Neural progenitor cell (in vitro differentiated cells): Measurements from ENCODE around the gene SEL1L3. TPM values are rescaled to one million over a fixed set of nuclear protein-coding genes. Genes with fewer than 3 reads are reported as not detected.

Source experiments
- DNase-seq: peaks from one replicate; pipeline ENCODE4 v3.0.0-alpha.2; 2016; ENCODE audit warnings: low spot score
- H2AFZ ChIP-seq: fragments of 200-600 bp; sonication (generic); replicated peaks from 2 replicates; pipeline ENCODE4 v1.6.1; 2016; ENCODE audit warnings: antibody characterized with exemption
- H3F3A ChIP-seq: fragments of 200-600 bp; sonication (generic); 2 replicates; pipeline ENCODE4 v1.6.1; 2016; ENCODE audit warnings: antibody characterized with exemption, low read depth
- H3K27ac ChIP-seq: fragments of 200-600 bp; sonication (generic); 2 replicates; pipeline ENCODE4 v1.5.1; 2016; ENCODE audit warnings: mild to moderate bottlenecking
- H3K27me3 ChIP-seq: fragments of 200-600 bp; sonication (generic); 2 replicates; pipeline ENCODE4 v1.6.1; 2016; ENCODE audit warnings: mild to moderate bottlenecking, moderate library complexity
- H3K36me3 ChIP-seq: fragments of 200-600 bp; sonication (generic); 2 replicates; pipeline ENCODE4 v1.5.1; 2016
- H3K4me1 ChIP-seq: fragments of 200-600 bp; sonication (generic); 2 replicates; pipeline ENCODE4 v1.6.1; 2016; ENCODE audit warnings: mixed run types
- H3K4me2 ChIP-seq: fragments of 200-600 bp; sonication (generic); 2 replicates; pipeline ENCODE4 v1.6.1; 2016
- H3K4me3 ChIP-seq: fragments of 200-600 bp; sonication (generic); 2 replicates; pipeline ENCODE4 v1.5.1; 2016
- H3K79me2 ChIP-seq: fragments of 200-600 bp; sonication (generic); 2 replicates; pipeline ENCODE4 v1.6.1; 2016; ENCODE audit warnings: low read depth
- H3K9ac ChIP-seq: fragments of 200-600 bp; sonication (generic); 2 replicates; pipeline ENCODE4 v1.6.1; 2016
- H3K9me3 ChIP-seq: fragments of 200-600 bp; sonication (generic); 2 replicates; pipeline ENCODE4 v1.5.1; 2016; ENCODE audit warnings: low read depth
- H4K20me1 ChIP-seq: fragments of 200-600 bp; sonication (generic); 2 replicates; pipeline ENCODE4 v1.6.1; 2016; ENCODE audit warnings: low read depth
- H3K27ac Mint-ChIP-seq: 3 replicates; pipeline ENCODE4 v1.8.0; 2021; ENCODE audit warnings: mixed read lengths
- H3K27me3 Mint-ChIP-seq: 2 replicates; pipeline ENCODE4 v1.8.0; 2022; ENCODE audit warnings: low read depth, mild to moderate bottlenecking, inconsistent platforms, moderate library complexity, mixed read lengths; ENCODE audit not compliant: insufficient read depth
- H3K36me3 Mint-ChIP-seq: 3 replicates; pipeline ENCODE4 v1.8.0; 2021; ENCODE audit warnings: mixed read lengths
- H3K4me1 Mint-ChIP-seq: 3 replicates; pipeline ENCODE4 v1.8.0; 2021; ENCODE audit warnings: mixed read lengths
- H3K4me3 Mint-ChIP-seq: 3 replicates; pipeline ENCODE4 v1.8.0; 2021; ENCODE audit warnings: mild to moderate bottlenecking, moderate library complexity, mixed read lengths
- H3K9me3 Mint-ChIP-seq: 3 replicates; pipeline ENCODE4 v1.8.0; 2020; ENCODE audit warnings: mixed read lengths
- CTCF ChIP-seq: fragments of 200-600 bp; sonication (generic); IDR thresholded peaks from 2 replicates; pipeline ENCODE4 v1.5.1; 2017; ENCODE audit warnings: antibody characterized with exemption, mild to moderate bottlenecking
- EZH2 ChIP-seq: fragments of 200-600 bp; sonication (generic); IDR thresholded peaks from 2 replicates; pipeline ENCODE4 v1.6.1; 2017; ENCODE audit warnings: antibody characterized with exemption, mild to moderate bottlenecking, moderate library complexity
- EZH2phosphoT487 ChIP-seq: fragments of 200-600 bp; sonication (generic); IDR thresholded peaks from 2 replicates; pipeline ENCODE4 v1.6.1; 2017; ENCODE audit warnings: antibody characterized with exemption
- total RNA-seq: library from RNA; depleted of rRNA; stranded (reverse); fragments of >200 nt; gene quantifications from 2 replicates; pipeline ENCODE4 v1.2.3, GENCODE V29; 2015; ENCODE audit warnings: low replicate concordance

The SEL1L3 gene
- total RNA-seq, 1 donor from 2014 or later = 87.2 TPM

DNA sequence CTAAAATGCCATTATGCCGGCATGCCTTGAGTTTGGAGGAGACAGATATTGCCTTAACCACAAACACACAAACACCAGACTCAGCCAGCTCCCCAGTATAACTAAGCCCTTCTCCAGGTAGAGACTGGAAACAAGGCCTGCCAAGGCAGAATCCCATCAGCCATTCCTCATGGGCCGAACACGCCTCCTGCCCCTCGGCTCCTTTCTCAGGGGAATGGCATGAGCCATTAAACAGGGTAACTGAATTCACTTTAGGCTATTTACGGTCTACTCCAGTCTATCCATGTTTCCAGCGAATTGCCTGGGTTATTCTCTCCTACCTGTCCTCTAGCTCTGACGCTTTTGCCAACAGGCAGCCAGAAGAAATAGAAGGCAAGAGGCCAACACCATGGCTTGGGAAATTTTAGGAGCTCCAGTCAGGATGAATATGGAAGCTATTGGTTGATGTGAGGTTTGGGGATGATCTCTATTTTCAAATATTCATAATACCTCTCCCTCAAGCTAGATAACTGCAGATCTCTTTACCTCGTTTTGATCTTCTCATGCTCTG, 4.9 kb downstream of the SEL1L3 start:
- TF ChIP-seq CTCF = no peak
- TF ChIP-seq EZH2phosphoT487 = no peak
- no peak for TF ChIP-seq EZH2
- no peaks in the 10 kb centered on the region for H3K9me3 Mint-ChIP-seq
- Histone ChIP-seq H3K79me2 (peaks cover 48% of the 10 kb centered on the region), H3K4me1 (peaks cover 23% of the 10 kb centered on the region), H3K36me3 (no peaks in the 10 kb centered on the region), H3K9me3 (no peaks in the 10 kb centered on the region), H2AFZ (no peak overlapping the region), H3K27me3 (no peaks in the 10 kb centered on the region), H3K4me3 (no peak overlapping the region), H3K4me2 (no peak overlapping the region), H3F3A (peaks cover 7% of the 10 kb centered on the region), H3K27ac (no peak overlapping the region), H3K9ac (no peak overlapping the region), H4K20me1 (peaks cover 8% of the 10 kb centered on the region)
- peaks cover 2% of the 10 kb centered on the region for H3K36me3 Mint-ChIP-seq
- peaks cover 3% of the 10 kb centered on the region for H3K27me3 Mint-ChIP-seq
- DNase-seq = no peak
- H3K27ac Mint-ChIP-seq = peak overlapping the region; percentile 64
- H3K4me3 Mint-ChIP-seq = no peak overlapping the region
- H3K4me1 Mint-ChIP-seq = peaks cover 31% of the 10 kb centered on the region

GRCh38 chr4:25857403-25857802, 5.4 kb downstream of the SEL1L3 start:
- Mint-ChIP-seq H3K36me3 (peaks cover 2% of the 10 kb centered on the region), H3K9me3 (no peaks in the 10 kb centered on the region), H3K27me3 (peaks cover 3% of the 10 kb centered on the region), H3K4me1 (peaks cover 31% of the 10 kb centered on the region), H3K27ac (no peak overlapping the region), H3K4me3 (no peak overlapping the region)
- TF ChIP-seq EZH2 = no peak
- peak; percentile 20 for TF ChIP-seq CTCF
- no peak for TF ChIP-seq EZH2phosphoT487
- H4K20me1 ChIP-seq = peaks cover 8% of the 10 kb centered on the region
- no peak overlapping the region for H3K9ac ChIP-seq
- H3K27me3 ChIP-seq = no peaks in the 10 kb centered on the region
- H3K4me1 ChIP-seq = peaks cover 23% of the 10 kb centered on the region
- H3K36me3 ChIP-seq = no peaks in the 10 kb centered on the region
- H3K9me3 ChIP-seq = no peaks in the 10 kb centered on the region
- no peak for DNase-seq
- H3K4me3 ChIP-seq = no peak overlapping the region
- H3K4me2 ChIP-seq = no peak overlapping the region
- H2AFZ ChIP-seq = no peak overlapping the region
- peaks cover 48% of the 10 kb centered on the region for H3K79me2 ChIP-seq
- no peak overlapping the region for H3K27ac ChIP-seq
- H3F3A ChIP-seq = peaks cover 7% of the 10 kb centered on the region

- Histone ChIP-seq H3K4me2 (no peak overlapping the region), H2AFZ (no peak overlapping the region), H3K27me3 (no peaks in the 10 kb centered on the region), H3K9ac (no peak overlapping the region), H3K4me1 (peaks cover 23% of the 10 kb centered on the region), H3K9me3 (no peaks in the 10 kb centered on the region), H3K79me2 (peaks cover 45% of the 10 kb centered on the region), H3K36me3 (no peaks in the 10 kb centered on the region), H3F3A (peaks cover 2% of the 10 kb centered on the region), H4K20me1 (peaks cover 8% of the 10 kb centered on the region), H3K27ac (no peak overlapping the region), H3K4me3 (no peak overlapping the region)
- Mint-ChIP-seq H3K27me3 (peaks cover under 1% of the 10 kb centered on the region), H3K9me3 (no peaks in the 10 kb centered on the region), H3K4me1 (peaks cover 27% of the 10 kb centered on the region), H3K27ac (no peak overlapping the region), H3K36me3 (peaks cover 2% of the 10 kb centered on the region), H3K4me3 (no peak overlapping the region)
- no peak for DNase-seq
- no peak for TF ChIP-seq EZH2
- TF ChIP-seq EZH2phosphoT487 = no peak
- TF ChIP-seq CTCF = no peak
These were observed 6.0 kb downstream of the SEL1L3 start for GRCh38 chr4:25856756-25857155.
